ENCODE results near the gene PHLPP1.

GRCh38 chr18:62938487-62938886 lies 223.1 kb downstream of the PHLPP1 start:
- TF ChIP-seq, protein P1, sequence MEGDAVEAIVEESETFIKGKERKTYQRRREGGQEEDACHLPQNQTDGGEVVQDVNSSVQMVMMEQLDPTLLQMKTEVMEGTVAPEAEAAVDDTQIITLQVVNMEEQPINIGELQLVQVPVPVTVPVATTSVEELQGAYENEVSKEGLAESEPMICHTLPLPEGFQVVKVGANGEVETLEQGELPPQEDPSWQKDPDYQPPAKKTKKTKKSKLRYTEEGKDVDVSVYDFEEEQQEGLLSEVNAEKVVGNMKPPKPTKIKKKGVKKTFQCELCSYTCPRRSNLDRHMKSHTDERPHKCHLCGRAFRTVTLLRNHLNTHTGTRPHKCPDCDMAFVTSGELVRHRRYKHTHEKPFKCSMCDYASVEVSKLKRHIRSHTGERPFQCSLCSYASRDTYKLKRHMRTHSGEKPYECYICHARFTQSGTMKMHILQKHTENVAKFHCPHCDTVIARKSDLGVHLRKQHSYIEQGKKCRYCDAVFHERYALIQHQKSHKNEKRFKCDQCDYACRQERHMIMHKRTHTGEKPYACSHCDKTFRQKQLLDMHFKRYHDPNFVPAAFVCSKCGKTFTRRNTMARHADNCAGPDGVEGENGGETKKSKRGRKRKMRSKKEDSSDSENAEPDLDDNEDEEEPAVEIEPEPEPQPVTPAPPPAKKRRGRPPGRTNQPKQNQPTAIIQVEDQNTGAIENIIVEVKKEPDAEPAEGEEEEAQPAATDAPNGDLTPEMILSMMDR (conservative IDR thresholded peaks at IDR 0.05 in 1 of 2, IDR thresholded peaks at IDR 0.05 in 1 of 2; ENCODE audit: low read depth in 1 of 2, low read length in 2 of 2): no peak
- no peak for TF ChIP-seq EZH2 (IDR thresholded peaks at IDR 0.05; ENCODE audit: low read length, missing control alignments)
